Stimulated activated CD4-positive, alpha-beta T cell treated with anti-CD3 and anti-CD28 coated beads, Interleukin-1b, Interleukin-23, amount 100 ng/mL, for 24 hours (primary cell): ENCODE measurements around the gene PLXNB2.
A peak's percentile ranks its signal among the peaks of the same experiment; 100 is the strongest.

Source experiments
- DNase-seq, 4 experiments: peaks; one replicate each; pipeline ENCODE4 v3.0.0-alpha.2; 2020; ENCODE audit warnings: low read depth in 4 of 4, low spot score in 1 of 4

PLXNB2 gene

GRCh38 chr22:50269573-50269969 is 37.9 kb downstream of the PLXNB2 start:
- no peak for DNase-seq

GRCh38 chr22:50268655-50269113 is 38.8 kb downstream of the PLXNB2 start:
- no peak for DNase-seq

- peak in 3 of 4 experiments; percentile 38 to 58 (median 45) for DNase-seq
These were observed 39.7 kb downstream of the PLXNB2 start for GRCh38 chr22:50267591-50268390.

- DNase-seq, result no peak
These were observed 40.5 kb downstream of the PLXNB2 start for GRCh38 chr22:50266994-50267393.

GRCh38 chr22:50264946-50265669 is 42.3 kb downstream of the PLXNB2 start:
- no peak for DNase-seq

- DNase-seq, result no peak
These were observed 43.2 kb downstream of the PLXNB2 start for GRCh38 chr22:50264104-50264745.

GRCh38 chr22:50262973-50263617 is 44.4 kb downstream of the PLXNB2 start:
- no peak for DNase-seq

GRCh38 chr22:50262460-50262911 is 45.0 kb downstream of the PLXNB2 start:
- no peak for DNase-seq

- no peak for DNase-seq
These were observed 45.6 kb downstream of the PLXNB2 start, which contains the start of gene MAPK12 for GRCh38 chr22:50261615-50262459. MAPK12 (minus strand) TSS chr22:50261683; CDS start chr22:50261509, 174 bp downstream.

GRCh38 chr22:50260801-50261614 is 46.4 kb downstream of the PLXNB2 start:
- peak in 1 of 4 experiments; percentile 28 for DNase-seq

GRCh38 chr22:50260434-50260800 is 47.0 kb downstream of the PLXNB2 start:
- DNase-seq, result no peak

GRCh38 chr22:50259302-50259701 is 48.1 kb downstream of the PLXNB2 start:
- DNase-seq, result no peak

- no peak for DNase-seq
These were observed 48.8 kb downstream of the PLXNB2 start for GRCh38 chr22:50258361-50259292.

- no peak for DNase-seq
These were observed 49.7 kb downstream of the PLXNB2 start for GRCh38 chr22:50257451-50258360.

- DNase-seq, result no peak
These were observed 50.4 kb downstream of the PLXNB2 start for GRCh38 chr22:50257041-50257440.

- DNase-seq, result no peak
These were observed 51.1 kb downstream of the PLXNB2 start for GRCh38 chr22:50256258-50256862.

GRCh38 chr22:50255607-50256006 is 51.8 kb downstream of the PLXNB2 start:
- no peak for DNase-seq
